Caco-2 (cell line): ENCODE data around the gene GHR. TPM values are rescaled to one million over a fixed set of nuclear protein-coding genes. Genes with fewer than 3 reads are reported as not detected.
"Not testable (repeated sequence)": the region's sequence is repeated elsewhere in the genome, so short reads cannot be mapped to it uniquely, and the experiment has no call there.

Experiments used
- BruUV-seq: library from RNA; stranded (reverse); fragments of 400-500 nt; replicated peaks from 2 replicates; lab custom pipeline; 2021; lab: Mats Ljungman, UMichigan
- CTCF ChIA-PET: fragments of 300-600 bp; sonication (Branson Sonifier 250); formaldehyde crosslinking; loops from one replicate; lab custom pipeline; 2022; ENCODE audit warnings: antibody characterized with exemption; lab: Charles Lee
- POLR2A ChIA-PET: fragments of 300-600 bp; sonication (Branson Sonifier 250); formaldehyde crosslinking; loops from one replicate; lab custom pipeline; 2022; ENCODE audit warnings: antibody characterized with exemption; lab: Charles Lee
- DNase-seq, 2 experiments: peaks; one replicate each; pipeline versions ENCODE4 v3.0.0 to v3.0.0-alpha.2; 2020 to 2022
- H3K27me3 ChIP-seq: replicated peaks from 2 replicates; pipeline ENCODE4 v1.6.0; 2011; ENCODE audit warnings: low read length; ENCODE audit not compliant: control insufficient read depth, insufficient read depth
- H3K36me3 ChIP-seq: 2 replicates; pipeline ENCODE4 v1.5.1; 2011; ENCODE audit warnings: low read length; ENCODE audit not compliant: control insufficient read depth, insufficient read depth
- H3K4me1 ChIP-seq: fragments of 250-450 bp; sonication (Bioruptor Pico); 2 replicates; pipeline ENCODE4 v1.5.1; 2020; ENCODE audit warnings: mild to moderate bottlenecking
- H3K4me3 ChIP-seq: 2 replicates; pipeline ENCODE4 v1.5.1; 2011; ENCODE audit warnings: low read depth, mild to moderate bottlenecking, control low read depth, low read length
- H3K9me3 ChIP-seq: fragments of 250-450 bp; sonication (Bioruptor Pico); 2 replicates; pipeline ENCODE4 v1.5.1; 2020; ENCODE audit warnings: mild to moderate bottlenecking, moderate library complexity
- H3K27ac Mint-ChIP-seq: one replicate; pipeline ENCODE4 v1.8.0; 2022; ENCODE audit warnings: mixed read lengths; ENCODE audit not compliant: unreplicated experiment
- H3K27me3 Mint-ChIP-seq: one replicate; pipeline ENCODE4 v1.8.0; 2022; ENCODE audit warnings: mixed read lengths; ENCODE audit not compliant: insufficient read depth, unreplicated experiment
- H3K36me3 Mint-ChIP-seq: one replicate; pipeline ENCODE4 v1.8.0; 2022; ENCODE audit warnings: mild to moderate bottlenecking, mixed read lengths; ENCODE audit not compliant: insufficient read depth, unreplicated experiment
- H3K4me1 Mint-ChIP-seq: one replicate; pipeline ENCODE4 v1.8.0; 2022; ENCODE audit warnings: low read depth, mixed read lengths; ENCODE audit not compliant: unreplicated experiment
- H3K4me3 Mint-ChIP-seq: one replicate; pipeline ENCODE4 v1.8.0; 2022; ENCODE audit warnings: mild to moderate bottlenecking, moderate library complexity, mixed read lengths; ENCODE audit not compliant: unreplicated experiment
- H3K9me3 Mint-ChIP-seq: one replicate; pipeline ENCODE4 v1.8.0; 2022; ENCODE audit warnings: mixed read lengths; ENCODE audit not compliant: unreplicated experiment
- CTCF ChIP-seq, 2 experiments: fragments of 200-600 bp in 1 of 2; IDR thresholded peaks; 1 replicate in 1 of 2; 2 replicates in 1 of 2; pipeline versions ENCODE4 v1.5.1 to v1.8.0; 2011 to 2022; ENCODE audit warnings: antibody characterized with exemption in 1 of 2, control low read depth in 1 of 2, inconsistent platforms in 1 of 2, low read depth in 1 of 2, low read length in 1 of 2, mild to moderate bottlenecking in 1 of 2, moderate library complexity in 1 of 2; ENCODE audit not compliant: insufficient read depth in 1 of 2, severe bottlenecking in 1 of 2, unreplicated experiment in 1 of 2
- intact Hi-C: fragments of 100-400 bp; cut with micrococcal nuclease; formaldehyde crosslinking; loops from one replicate; pipeline ENCODE4 v1.10.0; 2022; ENCODE audit not compliant: unreplicated experiment
- total RNA-seq: library from RNA; stranded (reverse); gene quantifications from 2 replicates; pipeline ENCODE4 v1.2.3, GENCODE V29; 2022

The GHR gene
- total RNA-seq, 1 experiment from 2014 or later, result 0.54 TPM

GRCh38 chr5:42719034-42719433, 295.8 kb downstream of the GHR start:
- H3K36me3 Mint-ChIP-seq, result no peaks in the 10 kb centered on the region
- ChIA-PET CTCF (no interaction called here), POLR2A (interaction anchor here (0.5 kb wide), 1 partner anchor 335 kb away, joined by 3 read pairs; no protein-coding TSS in a partner anchor)
- no peak for TF ChIP-seq CTCF (IDR thresholded peaks at IDR 0.05; ENCODE audit: insufficient read depth in 1 of 2, low read depth in 1 of 2, low read length in 1 of 2, severe bottlenecking in 1 of 2, unreplicated experiment in 1 of 2)
- no peak overlapping the region for H3K27ac Mint-ChIP-seq
- no peaks in the 10 kb centered on the region for H3K9me3 Mint-ChIP-seq
- BruUV-seq, result no TSS peak
- Histone ChIP-seq H3K4me1 (no peaks in the 10 kb centered on the region), H3K27me3 (no peaks in the 10 kb centered on the region), H3K36me3 (no peaks in the 10 kb centered on the region), H3K4me3 (no peak overlapping the region), H3K9me3 (no peaks in the 10 kb centered on the region)
- DNase-seq, result no peak
- intact Hi-C loops, result no loop called here
- no peaks in the 10 kb centered on the region for H3K27me3 Mint-ChIP-seq
- H3K4me3 Mint-ChIP-seq, result no peak overlapping the region
- H3K4me1 Mint-ChIP-seq, result no peaks in the 10 kb centered on the region

GRCh38 chr5:42720251-42720650, 297.0 kb downstream of the GHR start:
- no peaks in the 10 kb centered on the region for H3K27me3 Mint-ChIP-seq
- H3K4me1 ChIP-seq, result no peaks in the 10 kb centered on the region
- no TSS peak for BruUV-seq
- no peak overlapping the region for H3K27ac Mint-ChIP-seq
- H3K27me3 ChIP-seq, result no peaks in the 10 kb centered on the region
- POLR2A ChIA-PET, result no interaction called here
- intact Hi-C loops, result no loop called here
- H3K4me3 ChIP-seq, result no peak overlapping the region
- H3K36me3 ChIP-seq, result no peaks in the 10 kb centered on the region
- no peak for TF ChIP-seq CTCF (IDR thresholded peaks at IDR 0.05; ENCODE audit: insufficient read depth in 1 of 2, low read depth in 1 of 2, low read length in 1 of 2, severe bottlenecking in 1 of 2, unreplicated experiment in 1 of 2)
- H3K4me1 Mint-ChIP-seq, result no peaks in the 10 kb centered on the region
- no peaks in the 10 kb centered on the region for H3K9me3 Mint-ChIP-seq
- no peak for DNase-seq
- CTCF ChIA-PET, result no interaction called here
- H3K36me3 Mint-ChIP-seq, result no peaks in the 10 kb centered on the region
- no peak overlapping the region for H3K4me3 Mint-ChIP-seq
- no peaks in the 10 kb centered on the region for H3K9me3 ChIP-seq

- no peak for DNase-seq
- no peaks in the 10 kb centered on the region for H3K27me3 Mint-ChIP-seq
- Histone ChIP-seq H3K9me3 (no peaks in the 10 kb centered on the region), H3K27me3 (no peaks in the 10 kb centered on the region), H3K4me3 (no peak overlapping the region), H3K4me1 (no peaks in the 10 kb centered on the region), H3K36me3 (no peaks in the 10 kb centered on the region)
- BruUV-seq, result no TSS peak
- H3K4me3 Mint-ChIP-seq, result no peak overlapping the region
- H3K36me3 Mint-ChIP-seq, result no peaks in the 10 kb centered on the region
- no peak overlapping the region for H3K27ac Mint-ChIP-seq
- ChIA-PET POLR2A (no interaction called here), CTCF (no interaction called here)
- TF ChIP-seq CTCF (IDR thresholded peaks at IDR 0.05; ENCODE audit: insufficient read depth in 1 of 2, low read depth in 1 of 2, low read length in 1 of 2, severe bottlenecking in 1 of 2, unreplicated experiment in 1 of 2), result no peak
- intact Hi-C loops, result no loop called here
- no peaks in the 10 kb centered on the region for H3K9me3 Mint-ChIP-seq
- no peaks in the 10 kb centered on the region for H3K4me1 Mint-ChIP-seq
Measured at GRCh38 chr5:42721484-42721883, 298.2 kb downstream of the GHR start.

- H3K9me3 Mint-ChIP-seq, H3K27me3 Mint-ChIP-seq, H3K27me3 ChIP-seq, H3K36me3 Mint-ChIP-seq, BruUV-seq, CTCF ChIA-PET, intact Hi-C loops, H3K9me3 ChIP-seq, H3K36me3 ChIP-seq, H3K4me1 ChIP-seq, POLR2A ChIA-PET, H3K4me1 Mint-ChIP-seq: not testable (repeated sequence)
- peak overlapping the region; percentile 39 for H3K4me3 ChIP-seq
- Mint-ChIP-seq H3K4me3 (peak overlapping the region; percentile 76), H3K27ac (peak overlapping the region; percentile 22)
- peak; percentile 45 to 47 for DNase-seq
Measured at GRCh38 chr5:42734531-42735058, 311.4 kb downstream of the GHR start.
